Loucy (cell line): Measurements from ENCODE around the gene PRKN.

Source experiments
- EZH2phosphoT487 ChIP-seq: fragments of 200-600 bp; IDR thresholded peaks from 2 replicates; pipeline ENCODE4 v1.6.1; 2018; ENCODE audit warnings: antibody characterized with exemption, mild to moderate bottlenecking, moderate library complexity, borderline replicate concordance
- TF ChIP-seq, protein P1 (sequence below): fragments of 200-600 bp; sonication (generic); conservative IDR thresholded peaks from 2 replicates; pipeline ENCODE4 v1.5.1; 2014; ENCODE audit warnings: mild to moderate bottlenecking, antibody characterized with exemption, low read length

DNA sequence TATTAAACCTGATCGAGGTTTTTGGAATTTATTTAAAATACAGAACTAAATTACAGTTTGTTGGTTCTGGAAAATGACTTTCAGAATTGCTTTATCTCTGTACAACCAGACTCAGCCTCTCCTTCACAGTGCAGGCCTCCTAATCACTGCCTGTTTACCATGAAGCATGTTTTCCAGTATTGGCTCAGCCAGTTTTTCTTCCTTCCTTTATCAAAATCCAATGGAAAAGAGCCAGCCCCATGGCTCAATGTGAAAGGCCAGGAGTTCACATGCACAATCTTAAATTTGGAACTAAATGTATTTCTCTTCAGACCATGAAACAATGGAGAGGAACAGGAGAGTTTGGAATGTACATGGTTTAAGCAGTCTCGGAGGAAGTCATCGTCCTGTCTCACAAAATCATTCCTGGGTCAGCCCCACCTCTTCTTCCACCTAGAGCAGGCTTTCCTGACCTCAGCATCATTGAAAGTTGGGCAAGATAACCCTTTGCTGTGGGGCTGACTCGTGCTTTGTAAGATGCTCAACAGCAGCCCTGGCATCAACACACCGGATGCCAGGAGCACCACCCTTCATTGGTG lies 772.8 kb downstream of the PRKN start:
- TF ChIP-seq, protein P1, sequence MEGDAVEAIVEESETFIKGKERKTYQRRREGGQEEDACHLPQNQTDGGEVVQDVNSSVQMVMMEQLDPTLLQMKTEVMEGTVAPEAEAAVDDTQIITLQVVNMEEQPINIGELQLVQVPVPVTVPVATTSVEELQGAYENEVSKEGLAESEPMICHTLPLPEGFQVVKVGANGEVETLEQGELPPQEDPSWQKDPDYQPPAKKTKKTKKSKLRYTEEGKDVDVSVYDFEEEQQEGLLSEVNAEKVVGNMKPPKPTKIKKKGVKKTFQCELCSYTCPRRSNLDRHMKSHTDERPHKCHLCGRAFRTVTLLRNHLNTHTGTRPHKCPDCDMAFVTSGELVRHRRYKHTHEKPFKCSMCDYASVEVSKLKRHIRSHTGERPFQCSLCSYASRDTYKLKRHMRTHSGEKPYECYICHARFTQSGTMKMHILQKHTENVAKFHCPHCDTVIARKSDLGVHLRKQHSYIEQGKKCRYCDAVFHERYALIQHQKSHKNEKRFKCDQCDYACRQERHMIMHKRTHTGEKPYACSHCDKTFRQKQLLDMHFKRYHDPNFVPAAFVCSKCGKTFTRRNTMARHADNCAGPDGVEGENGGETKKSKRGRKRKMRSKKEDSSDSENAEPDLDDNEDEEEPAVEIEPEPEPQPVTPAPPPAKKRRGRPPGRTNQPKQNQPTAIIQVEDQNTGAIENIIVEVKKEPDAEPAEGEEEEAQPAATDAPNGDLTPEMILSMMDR = no peak
- no peak for TF ChIP-seq EZH2phosphoT487
